HEK293T (cell line): ENCODE measurements around the gene SH3BP2.

Experiments
- CTCF ChIA-PET: fragments of 350-600 bp; formaldehyde crosslinking; extraction: SDS; loops from one replicate; lab custom pipeline; 2021; ENCODE audit warnings: antibody characterized with exemption, inconsistent platforms; lab: Yijun Ruan, JAX
- POLR2A ChIA-PET: fragments of 350-600 bp; formaldehyde crosslinking; extraction: SDS; loops from one replicate; lab custom pipeline; 2020; ENCODE audit warnings: antibody characterized with exemption, inconsistent platforms; lab: Yijun Ruan, JAX
- DNase-seq: peaks from one replicate; pipeline ENCODE4 v3.0.0; 2012; ENCODE audit warnings: mixed read lengths; ENCODE audit errors: extremely low spot score
- ARNT ChIP-seq: fragments of 450-650 bp; IDR thresholded peaks from 2 replicates; pipeline ENCODE4 v1.6.1; 2017; ENCODE audit warnings: mild to moderate bottlenecking
- BHLHE40 ChIP-seq: fragments of 450-650 bp; IDR thresholded peaks from 2 replicates; pipeline ENCODE4 v1.6.1; 2016; ENCODE audit warnings: mild to moderate bottlenecking, moderate library complexity, borderline replicate concordance
- CTBP1 ChIP-seq: fragments of 450-650 bp; IDR thresholded peaks from 2 replicates; pipeline ENCODE4 v1.6.1; 2016; ENCODE audit warnings: borderline replicate concordance
- ELF4 ChIP-seq: fragments of 450-650 bp; IDR thresholded peaks from 2 replicates; pipeline ENCODE4 v1.6.1; 2017; ENCODE audit warnings: antibody characterized with exemption
- FOXA1 ChIP-seq: fragments of 450-650 bp; IDR thresholded peaks from 2 replicates; pipeline ENCODE4 v1.6.1; 2016; ENCODE audit warnings: mild to moderate bottlenecking
- FOXK2 ChIP-seq: fragments of 450-650 bp; IDR thresholded peaks from 2 replicates; pipeline ENCODE4 v1.6.1; 2016; ENCODE audit warnings: mild to moderate bottlenecking
- FOXM1 ChIP-seq: fragments of 450-650 bp; IDR thresholded peaks from 2 replicates; pipeline ENCODE4 v1.6.1; 2017; ENCODE audit warnings: mild to moderate bottlenecking, borderline replicate concordance
- HDGF ChIP-seq: fragments of 450-650 bp; IDR thresholded peaks from 2 replicates; pipeline ENCODE4 v1.6.1; 2017; ENCODE audit warnings: antibody characterized with exemption, borderline replicate concordance
- L3MBTL2 ChIP-seq: fragments of 450-650 bp; conservative IDR thresholded peaks from 2 replicates; pipeline ENCODE4 v1.6.1; 2016; ENCODE audit warnings: mild to moderate bottlenecking
- LEF1 ChIP-seq: fragments of 450-650 bp; IDR thresholded peaks from 2 replicates; pipeline ENCODE4 v1.6.1; 2017; ENCODE audit warnings: mild to moderate bottlenecking, borderline replicate concordance
- NFRKB ChIP-seq: fragments of 450-650 bp; IDR thresholded peaks from 2 replicates; pipeline ENCODE4 v1.6.1; 2016; ENCODE audit warnings: mild to moderate bottlenecking, moderate library complexity
- SP1 ChIP-seq: fragments of 450-650 bp; IDR thresholded peaks from 2 replicates; pipeline ENCODE4 v1.6.1; 2017
- SUZ12 ChIP-seq: fragments of 450-650 bp; IDR thresholded peaks from 2 replicates; pipeline ENCODE4 v1.6.1; 2016; ENCODE audit warnings: mild to moderate bottlenecking
- TARDBP ChIP-seq: fragments of 450-650 bp; IDR thresholded peaks from 2 replicates; pipeline ENCODE4 v1.6.1; 2016
- ZNF384 ChIP-seq: fragments of 450-650 bp; IDR thresholded peaks from 2 replicates; pipeline ENCODE4 v1.6.1; 2016
- TF ChIP-seq, protein P1 (sequence below): fragments of 450-650 bp; IDR thresholded peaks from 2 replicates; pipeline ENCODE4 v1.6.1; 2016

SH3BP2 gene

GRCh38 chr4:2804973-2805501, 12.2 kb downstream of the SH3BP2 start:
- ChIA-PET CTCF (no interaction called here), POLR2A (interaction anchor here (2.5 kb wide), 1 partner anchor 13 kb away, joined by 8 read pairs; no protein-coding TSS in a partner anchor)
- TF ChIP-seq, protein P1, sequence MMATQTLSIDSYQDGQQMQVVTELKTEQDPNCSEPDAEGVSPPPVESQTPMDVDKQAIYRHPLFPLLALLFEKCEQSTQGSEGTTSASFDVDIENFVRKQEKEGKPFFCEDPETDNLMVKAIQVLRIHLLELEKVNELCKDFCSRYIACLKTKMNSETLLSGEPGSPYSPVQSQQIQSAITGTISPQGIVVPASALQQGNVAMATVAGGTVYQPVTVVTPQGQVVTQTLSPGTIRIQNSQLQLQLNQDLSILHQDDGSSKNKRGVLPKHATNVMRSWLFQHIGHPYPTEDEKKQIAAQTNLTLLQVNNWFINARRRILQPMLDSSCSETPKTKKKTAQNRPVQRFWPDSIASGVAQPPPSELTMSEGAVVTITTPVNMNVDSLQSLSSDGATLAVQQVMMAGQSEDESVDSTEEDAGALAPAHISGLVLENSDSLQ, result no peak
- no peak for TF ChIP-seq SP1
- no peak for TF ChIP-seq TARDBP
- TF ChIP-seq ZNF384, result no peak
- TF ChIP-seq FOXA1, result no peak
- no peak for TF ChIP-seq CTBP1
- no peak for TF ChIP-seq FOXK2
- no peak for TF ChIP-seq LEF1
- no peak for TF ChIP-seq L3MBTL2
- TF ChIP-seq NFRKB, result no peak
- TF ChIP-seq SUZ12, result no peak
- no peak for TF ChIP-seq BHLHE40
- no peak for TF ChIP-seq HDGF
- DNase-seq, result no peak

DNA sequence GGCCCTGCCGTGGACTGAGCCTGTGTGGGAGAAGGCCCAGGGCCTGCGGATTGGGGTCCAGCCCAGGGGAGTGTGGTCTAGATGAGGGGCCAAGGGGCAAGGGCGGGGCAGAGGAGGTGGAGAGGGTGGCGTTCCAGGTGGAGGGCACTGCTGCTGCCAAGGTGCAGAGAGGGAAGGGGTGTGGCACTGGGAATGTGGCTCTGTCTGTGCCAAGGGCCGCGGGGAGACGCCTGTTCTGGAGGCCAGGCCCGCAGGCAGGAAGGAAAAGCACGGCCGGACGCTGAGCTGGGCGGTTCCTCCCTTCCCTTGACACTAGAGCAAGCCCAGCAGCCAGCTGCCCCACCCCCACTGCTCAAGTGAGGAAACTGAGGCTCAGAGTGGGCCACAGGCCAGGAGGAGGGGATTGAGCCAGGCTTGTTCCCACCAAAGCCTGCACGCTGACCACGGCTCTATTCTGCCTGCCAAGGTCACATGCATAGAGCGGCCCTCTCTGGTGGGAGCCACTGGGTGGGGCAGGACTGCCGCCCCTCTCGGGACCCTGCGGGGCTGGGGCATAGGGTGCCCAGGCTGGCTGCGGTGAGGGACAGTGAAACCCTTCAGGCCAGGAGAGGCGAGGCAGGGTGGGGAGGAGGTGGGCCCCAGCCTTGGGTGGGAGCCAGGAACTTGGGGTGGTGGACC, 13.0 kb downstream of the SH3BP2 start:
- DNase-seq, result no peak
- ChIA-PET POLR2A (interaction anchor here (2.5 kb wide), 1 partner anchor 13 kb away, joined by 8 read pairs; no protein-coding TSS in a partner anchor), CTCF (no interaction called here)
- no peak for TF ChIP-seq ZNF384
- TF ChIP-seq LEF1, result no peak
- TF ChIP-seq, protein P1, result no peak
- no peak for TF ChIP-seq FOXA1

- ChIA-PET CTCF (no interaction called here), POLR2A (interaction anchor here (2.5 kb wide), 1 partner anchor 12 kb away, joined by 8 read pairs; no protein-coding TSS in a partner anchor)
- TF ChIP-seq FOXA1, result no peak
- TF ChIP-seq TARDBP, result no peak
- TF ChIP-seq, protein P1, result no peak
- no peak for TF ChIP-seq LEF1
- TF ChIP-seq SUZ12, result no peak
- TF ChIP-seq SP1, result no peak
- no peak for TF ChIP-seq L3MBTL2
- no peak for TF ChIP-seq NFRKB
- no peak for TF ChIP-seq ARNT
- TF ChIP-seq BHLHE40, result no peak
- no peak for TF ChIP-seq ZNF384
- no peak for TF ChIP-seq ELF4
- TF ChIP-seq FOXM1, result no peak
- no peak for TF ChIP-seq CTBP1
- no peak for DNase-seq
Measured at GRCh38 chr4:2806390-2807355, 13.8 kb downstream of the SH3BP2 start.

- DNase-seq, result no peak
- POLR2A ChIA-PET, result interaction anchor here (2.5 kb wide), 1 partner anchor 11 kb away, joined by 8 read pairs; no protein-coding TSS in a partner anchor
- CTCF ChIA-PET, result no interaction called here
- TF ChIP-seq SUZ12 (no peak), ZNF384 (no peak), ARNT (no peak), CTBP1 (no peak), BHLHE40 (no peak), FOXA1 (no peak), HDGF (no peak), FOXK2 (no peak), L3MBTL2 (no peak), NFRKB (no peak)
- TF ChIP-seq, protein P1, result no peak
Measured at GRCh38 chr4:2807571-2807970, 14.7 kb downstream of the SH3BP2 start.

GRCh38 chr4:2808001-2808400, 15.1 kb downstream of the SH3BP2 start:
- TF ChIP-seq TARDBP (no peak), LEF1 (no peak)
- DNase-seq, result no peak
- ChIA-PET CTCF (no interaction called here), POLR2A (no interaction called here)
